GM21528 (cell line): ENCODE data around the gene SMARCC2.
A peak's percentile ranks its signal among the peaks of the same experiment; 100 is the strongest.

Source experiments
- ATAC-seq: cut with Tn5 transposase; IDR thresholded peaks from one replicate; pipeline ENCODE4 v1.9.1; 2021; ENCODE audit warnings: mild to moderate bottlenecking, moderate library complexity; ENCODE audit not compliant: unreplicated experiment, low FRiP score

SMARCC2 gene

DNA sequence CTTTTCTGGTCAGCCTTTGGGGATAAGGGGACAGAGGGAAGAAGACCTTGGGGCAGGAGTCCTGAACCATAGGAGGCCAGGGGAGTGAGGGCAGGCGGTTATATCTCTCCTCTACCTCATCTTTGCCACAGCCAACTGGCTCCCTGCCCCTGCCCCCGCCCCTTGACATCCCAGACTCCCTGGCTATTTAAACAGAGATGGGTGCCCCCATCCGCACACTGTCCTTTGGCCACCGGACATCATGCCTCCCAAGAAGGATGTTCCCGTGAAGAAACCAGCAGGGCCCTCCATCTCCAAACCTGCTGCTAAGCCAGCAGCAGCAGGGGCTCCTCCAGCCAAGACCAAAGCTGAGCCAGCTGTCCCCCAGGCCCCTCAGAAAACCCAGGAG, 35.6 kb downstream of the SMARCC2 start:
- no peak for ATAC-seq

DNA sequence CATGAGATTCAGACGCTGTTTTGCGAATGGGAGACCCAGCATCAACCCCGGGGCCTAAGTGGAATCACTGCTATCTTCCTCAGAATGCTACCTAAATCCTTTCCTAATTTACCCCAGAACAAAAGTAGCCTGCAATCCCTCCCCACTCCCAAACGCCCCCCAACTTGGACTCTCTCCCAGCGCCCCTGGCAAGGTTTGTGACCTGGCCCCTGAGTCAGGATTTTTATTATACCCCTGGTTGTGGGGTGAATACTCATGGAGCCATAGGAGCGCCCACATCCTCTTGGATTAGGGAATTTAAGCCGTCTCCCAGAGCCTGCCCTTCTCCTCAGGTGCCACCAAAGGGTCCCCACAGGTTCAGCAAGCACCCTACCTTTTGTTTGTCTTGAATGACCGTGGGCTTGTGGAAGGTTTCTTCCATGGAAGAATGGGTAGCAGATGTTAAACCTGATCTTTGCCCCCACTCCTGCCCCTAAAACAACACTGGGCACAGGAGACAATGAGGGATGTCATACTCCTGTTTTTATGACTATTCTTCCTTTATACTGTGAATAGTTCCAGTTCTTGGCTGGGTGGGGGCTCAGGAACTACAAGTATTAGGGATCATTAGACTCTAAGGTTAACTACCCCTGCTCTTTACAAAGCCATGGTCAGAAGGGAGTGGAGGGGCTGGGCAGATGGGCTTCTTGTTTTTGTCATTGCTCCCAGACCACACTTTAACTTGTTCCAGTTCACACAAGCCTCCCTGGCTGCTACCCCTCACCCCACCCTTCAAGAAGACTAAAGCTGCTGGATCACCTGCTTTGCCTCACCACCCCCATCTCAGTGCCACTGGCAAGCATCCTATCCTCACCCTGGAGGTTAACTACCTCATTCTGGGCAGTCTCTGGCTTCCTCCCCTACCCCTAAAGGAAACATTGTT, 36.3 kb downstream of the SMARCC2 start:
- ATAC-seq, result no peak

- ATAC-seq, result peak; percentile 77
Observed at GRCh38 chr12:56152132-56152755, 37.0 kb downstream of the SMARCC2 start, which contains the start of gene MYL6B. MYL6B (plus strand) TSS chr12:56152587; CDS start chr12:56153919, 1,332 bp downstream.

DNA sequence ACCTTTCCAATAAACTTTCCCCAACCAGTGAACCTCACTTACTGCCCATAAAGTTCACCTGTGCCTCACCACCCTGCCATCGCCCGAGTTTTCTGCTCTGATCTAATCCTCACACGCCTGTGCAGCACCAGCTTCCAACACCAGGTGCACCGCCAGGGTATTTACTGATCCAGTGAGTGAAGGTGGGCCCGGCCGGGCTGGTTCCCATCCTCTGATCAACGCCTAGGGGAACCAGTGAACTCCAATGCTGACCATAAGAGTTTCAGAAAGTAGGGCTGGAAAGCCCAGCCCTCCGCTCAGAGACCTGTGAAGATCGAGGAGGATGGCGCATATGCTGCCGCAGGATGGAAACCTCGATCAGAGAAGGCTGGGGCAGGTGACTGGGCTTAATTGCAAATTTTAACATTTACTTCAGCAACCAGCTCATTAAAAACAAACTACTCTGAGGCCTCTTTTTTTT, 37.6 kb downstream of the SMARCC2 start:
- peak; percentile 36 for ATAC-seq

DNA sequence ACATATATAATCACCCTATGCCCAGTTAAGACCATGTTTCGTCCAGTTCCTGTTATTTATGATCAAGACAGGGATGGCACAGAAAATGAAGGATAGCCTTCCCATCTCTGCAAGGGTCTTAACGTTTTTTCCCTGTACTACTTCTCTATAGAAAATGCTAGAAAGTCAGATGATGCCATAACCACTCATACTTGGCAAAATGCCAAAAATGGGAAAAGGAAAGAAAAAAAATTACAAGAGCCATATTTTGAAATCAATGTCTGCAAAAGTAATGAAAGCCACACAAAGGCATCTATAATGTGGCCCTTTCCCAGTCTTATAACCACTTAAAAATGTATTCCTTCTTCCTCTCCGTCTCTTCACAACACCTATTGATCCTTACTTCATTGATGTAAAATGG, 38.7 kb downstream of the SMARCC2 start:
- ATAC-seq, result no peak

GRCh38 chr12:56146492-56147460, 42.5 kb downstream of the SMARCC2 start:
- ATAC-seq, result no peak

GRCh38 chr12:56145217-56145616, 44.1 kb downstream of the SMARCC2 start:
- ATAC-seq, result no peak

- no peak for ATAC-seq
Observed at GRCh38 chr12:56143870-56144269, 45.4 kb downstream of the SMARCC2 start.

GRCh38 chr12:56143217-56143616, 46.1 kb downstream of the SMARCC2 start:
- ATAC-seq, result no peak

- ATAC-seq, result no peak
Observed at GRCh38 chr12:56141946-56142784, 47.1 kb downstream of the SMARCC2 start.

- no peak for ATAC-seq
Observed at GRCh38 chr12:56137853-56138571, 51.3 kb downstream of the SMARCC2 start.

DNA sequence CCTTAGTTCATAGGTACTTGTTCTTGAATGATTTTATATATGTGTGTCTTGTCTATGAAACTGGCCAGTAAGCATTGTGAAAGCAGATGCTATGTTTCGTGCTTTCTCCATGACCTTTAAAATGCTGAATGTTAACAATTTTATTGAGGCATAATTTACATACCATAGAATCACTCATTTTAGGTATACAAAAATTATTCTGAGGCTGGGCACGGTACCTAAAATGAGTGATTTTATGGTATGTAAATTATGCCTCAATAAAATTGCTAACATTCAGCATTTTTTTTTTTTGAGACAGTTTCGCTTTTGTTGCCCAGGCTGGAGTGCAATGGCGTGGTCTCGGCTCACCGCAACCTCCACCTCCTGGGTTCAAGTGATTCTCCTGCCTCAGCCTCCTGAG, 54.4 kb downstream of the SMARCC2 start:
- ATAC-seq, result no peak

DNA sequence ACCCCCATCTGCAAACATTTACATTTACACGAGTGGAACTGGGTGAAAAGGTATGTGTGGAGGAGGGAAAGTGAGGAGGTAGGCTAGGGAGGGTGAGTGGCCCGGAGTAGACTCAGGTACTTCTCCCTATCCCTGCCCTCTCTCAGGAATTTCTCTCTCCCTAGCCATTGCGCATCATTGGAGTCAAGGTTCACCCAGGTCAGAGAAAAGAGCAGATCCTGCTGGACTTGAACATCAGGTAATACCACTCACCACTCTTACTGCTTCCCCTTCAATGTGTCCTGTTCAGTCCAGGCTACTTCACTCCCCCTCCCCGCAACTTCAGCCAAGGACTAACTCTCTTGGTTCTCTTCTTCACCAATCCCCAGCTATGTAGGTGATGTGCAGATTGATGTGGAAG, 58.4 kb downstream of the SMARCC2 start:
- ATAC-seq, result no peak

DNA sequence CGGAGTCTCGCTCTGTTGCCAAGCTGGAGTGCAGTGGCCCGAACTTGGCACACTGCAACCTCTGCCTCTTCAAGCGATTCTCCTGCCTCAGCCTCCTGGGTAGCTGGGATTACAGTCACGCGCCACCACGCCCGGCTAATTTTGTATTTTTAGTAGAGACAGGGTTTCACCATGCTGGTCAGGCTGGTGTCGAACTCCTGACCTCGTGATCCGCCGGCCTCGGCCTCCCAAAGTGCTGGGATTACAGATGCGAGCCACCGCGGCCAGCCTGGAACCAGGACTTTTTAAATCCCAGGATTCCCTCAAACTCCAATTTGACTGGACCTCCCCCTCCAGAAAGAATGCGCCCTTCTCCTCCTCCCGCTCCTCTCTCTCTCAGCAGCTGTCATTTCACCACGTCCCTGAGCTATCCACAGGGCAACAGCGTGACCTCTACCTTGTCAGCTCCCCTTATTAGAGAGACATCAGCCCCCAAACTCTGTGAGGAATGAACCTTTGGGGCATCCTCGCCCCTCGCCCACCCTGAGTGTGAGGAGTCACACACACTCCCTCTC, 59.3 kb downstream of the SMARCC2 start:
- no peak for ATAC-seq

DNA sequence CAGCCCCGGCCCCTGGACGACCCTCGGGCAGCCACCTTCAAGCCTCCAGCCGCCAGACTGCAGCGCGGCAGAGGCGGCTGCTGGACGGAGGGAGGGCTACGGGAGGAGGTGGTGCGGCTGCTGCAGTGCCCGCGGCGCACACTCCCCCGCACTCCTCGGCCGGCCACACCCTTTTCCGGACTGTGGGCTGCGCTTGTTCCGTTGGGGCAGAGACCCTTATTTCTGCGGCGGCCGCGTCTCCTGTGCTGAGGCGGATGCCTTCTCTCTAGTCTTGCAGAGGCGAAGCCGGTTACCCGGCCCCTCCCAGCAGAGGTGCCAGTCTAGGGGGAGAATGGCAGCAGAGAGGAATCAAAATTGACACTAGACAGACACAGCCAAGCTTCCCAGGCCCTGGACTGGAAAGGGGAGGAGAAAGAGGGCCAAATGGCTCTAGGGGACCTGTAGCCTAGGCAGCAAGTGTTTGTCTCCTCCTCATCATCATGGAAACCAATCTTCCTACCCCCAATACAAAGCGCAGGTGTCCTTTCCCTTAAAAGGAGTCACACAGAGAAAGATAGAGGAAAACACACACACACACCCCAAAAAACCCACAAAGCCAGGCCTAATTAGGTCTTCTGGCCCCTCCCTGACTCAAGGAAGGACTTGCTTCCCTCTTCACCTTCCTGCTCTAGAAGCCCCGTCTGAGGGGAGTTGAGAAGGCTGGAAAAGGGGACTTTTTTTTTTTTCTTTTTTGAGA, 59.9 kb downstream of the SMARCC2 start:
- ATAC-seq, result peak; percentile 35

- peak; percentile 3 for ATAC-seq
Observed at GRCh38 chr12:56128670-56129205, 60.5 kb downstream of the SMARCC2 start.

GRCh38 chr12:56127888-56128669, 61.2 kb downstream of the SMARCC2 start, which contains the start of gene ESYT1:
ESYT1 (plus strand) TSS chr12:56128267; CDS start chr12:56128320, 53 bp downstream.
- ATAC-seq, result peak; percentile 88
